ENCODE data around the gene BDKRB2. TPM values are rescaled to one million over a fixed set of nuclear protein-coding genes. Genes with fewer than 3 reads are reported as not detected.

The BDKRB2 gene
- 0.06 TPM in 1 of 2 replicates, not detected in the other for total RNA-seq (2014; rRNA removed)
- polyA plus RNA-seq (2012) = 0.16 TPM

DNA sequence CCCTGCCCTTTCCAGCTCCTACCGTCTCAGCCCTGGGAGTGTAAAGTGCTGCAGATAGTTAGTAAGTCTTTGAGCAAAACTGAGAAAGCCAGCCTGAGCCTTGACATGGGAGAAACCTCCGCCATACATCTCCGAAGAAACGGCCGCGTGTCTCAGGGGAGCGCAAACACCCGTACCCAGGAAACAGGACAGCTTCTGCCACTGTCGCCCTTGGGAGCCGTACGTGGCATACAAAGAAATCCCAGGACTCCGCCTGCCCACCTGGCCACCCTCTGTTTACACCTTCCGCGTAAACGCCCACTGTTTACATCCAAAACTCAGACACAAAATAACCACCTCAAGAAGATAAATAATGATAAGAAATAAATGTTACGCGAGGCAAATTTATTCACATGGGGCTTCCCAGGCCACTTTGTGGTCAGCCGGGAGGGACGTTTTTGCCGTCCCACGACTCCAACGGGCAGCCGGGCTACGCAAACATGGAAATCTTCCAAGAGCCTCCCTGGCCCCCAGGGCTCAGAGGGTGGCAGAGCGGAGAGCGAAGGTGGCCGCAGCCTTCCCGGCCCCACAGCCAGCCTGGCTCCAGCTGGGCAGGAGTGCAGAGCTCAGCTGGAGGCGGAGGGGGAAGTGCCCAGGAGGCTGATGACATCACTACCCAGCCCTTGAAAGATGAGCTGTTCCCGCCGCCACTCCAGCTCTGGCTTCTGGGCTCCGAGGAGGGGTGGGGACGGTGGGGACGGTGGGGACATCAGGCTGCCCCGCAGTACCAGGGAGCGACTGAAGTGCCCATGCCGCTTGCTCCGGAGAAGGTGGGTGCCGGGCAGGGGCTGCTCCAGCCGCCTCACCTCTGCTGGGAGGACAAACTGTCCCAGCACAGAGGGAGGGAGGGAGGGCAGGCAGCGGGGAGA lies at the start of gene BDKRB2:
Gene BDKRB2, plus strand, starts transcription at position 689 of the 908 bp plus-strand sequence. CDS start 32,269 bp downstream, outside the sequence.
- DNase-seq (ENCODE audit: low read depth) = peak; percentile 48

DNA sequence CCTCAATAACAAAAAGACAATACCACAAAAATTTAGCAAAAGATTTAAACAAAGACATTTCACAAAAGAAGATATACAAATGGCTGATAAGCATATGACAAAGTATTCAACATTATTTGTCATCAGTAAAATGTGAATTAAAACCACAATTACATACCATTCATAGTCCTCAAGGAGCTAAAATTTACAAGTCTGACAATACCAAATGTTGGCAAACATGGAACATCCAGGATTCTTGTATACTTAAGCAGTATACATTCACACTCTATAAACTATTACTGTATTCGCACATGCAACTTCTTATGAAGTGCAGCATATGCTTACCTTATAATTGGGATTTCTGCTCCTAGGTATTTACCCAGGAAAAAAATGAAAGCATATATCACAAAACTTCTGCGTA lies 49.7 kb upstream of the BDKRB2 start:
- DNase-seq (ENCODE audit: low read depth) = no peak

- DNase-seq (ENCODE audit: low read depth) = no peak
Measured at GRCh38 chr14:96156804-96157760, 47.6 kb upstream of the BDKRB2 start.

DNA sequence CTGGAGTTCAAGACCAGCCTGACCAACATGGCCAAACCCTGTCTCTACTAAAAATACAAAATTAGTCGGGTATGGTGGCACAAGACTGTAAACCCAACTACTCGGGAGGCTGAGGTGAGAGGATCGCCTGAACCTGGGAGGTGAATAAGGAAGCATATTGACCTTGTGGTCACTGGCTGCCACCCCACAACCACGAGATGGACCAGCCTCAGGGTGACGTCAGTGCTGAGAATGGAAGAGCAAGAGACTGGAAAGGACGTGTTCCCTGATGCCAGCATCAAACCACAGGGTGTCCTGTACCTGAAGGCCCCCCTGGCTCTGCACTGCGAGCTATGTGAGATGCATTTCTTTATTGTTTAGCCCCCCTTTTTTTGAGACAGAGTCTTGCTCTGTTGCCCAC lies 45.9 kb upstream of the BDKRB2 start:
- no peak for DNase-seq (ENCODE audit: low read depth)

- DNase-seq (ENCODE audit: low read depth) = no peak
Measured at GRCh38 chr14:96160076-96160912, 44.3 kb upstream of the BDKRB2 start.

GRCh38 chr14:96160913-96161310 lies 43.7 kb upstream of the BDKRB2 start:
- no peak for DNase-seq (ENCODE audit: low read depth)

DNA sequence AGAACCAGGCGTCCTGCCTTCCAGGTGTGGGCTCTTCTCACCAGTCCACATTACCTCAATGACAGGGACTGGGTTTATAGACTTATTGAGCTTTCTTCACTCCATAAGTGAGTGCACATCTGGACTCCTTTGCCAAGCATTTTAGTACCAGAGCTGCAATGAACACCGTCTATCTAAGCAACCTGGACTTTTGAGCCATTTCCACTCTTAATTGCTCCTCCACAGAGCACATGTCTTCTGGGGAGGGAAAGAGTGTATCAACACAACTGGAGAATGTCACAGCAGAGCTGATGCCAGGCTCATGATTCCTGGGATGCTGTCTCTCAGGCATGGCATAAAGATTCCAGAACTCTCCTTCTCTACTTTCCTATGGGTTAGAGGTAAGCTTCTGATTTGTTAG lies 43.0 kb upstream of the BDKRB2 start:
- no peak for DNase-seq (ENCODE audit: low read depth)

GRCh38 chr14:96162265-96162664 lies 42.4 kb upstream of the BDKRB2 start:
- no peak for DNase-seq (ENCODE audit: low read depth)

- no peak for DNase-seq (ENCODE audit: low read depth)
Measured at GRCh38 chr14:96162741-96163140, 41.9 kb upstream of the BDKRB2 start.

GRCh38 chr14:96164861-96165490 lies 39.7 kb upstream of the BDKRB2 start:
- no peak for DNase-seq (ENCODE audit: low read depth)

- no peak for DNase-seq (ENCODE audit: low read depth)
Measured at GRCh38 chr14:96165493-96166436, 38.9 kb upstream of the BDKRB2 start.

GRCh38 chr14:96166461-96167223 lies 38.0 kb upstream of the BDKRB2 start:
- no peak for DNase-seq (ENCODE audit: low read depth)

DNA sequence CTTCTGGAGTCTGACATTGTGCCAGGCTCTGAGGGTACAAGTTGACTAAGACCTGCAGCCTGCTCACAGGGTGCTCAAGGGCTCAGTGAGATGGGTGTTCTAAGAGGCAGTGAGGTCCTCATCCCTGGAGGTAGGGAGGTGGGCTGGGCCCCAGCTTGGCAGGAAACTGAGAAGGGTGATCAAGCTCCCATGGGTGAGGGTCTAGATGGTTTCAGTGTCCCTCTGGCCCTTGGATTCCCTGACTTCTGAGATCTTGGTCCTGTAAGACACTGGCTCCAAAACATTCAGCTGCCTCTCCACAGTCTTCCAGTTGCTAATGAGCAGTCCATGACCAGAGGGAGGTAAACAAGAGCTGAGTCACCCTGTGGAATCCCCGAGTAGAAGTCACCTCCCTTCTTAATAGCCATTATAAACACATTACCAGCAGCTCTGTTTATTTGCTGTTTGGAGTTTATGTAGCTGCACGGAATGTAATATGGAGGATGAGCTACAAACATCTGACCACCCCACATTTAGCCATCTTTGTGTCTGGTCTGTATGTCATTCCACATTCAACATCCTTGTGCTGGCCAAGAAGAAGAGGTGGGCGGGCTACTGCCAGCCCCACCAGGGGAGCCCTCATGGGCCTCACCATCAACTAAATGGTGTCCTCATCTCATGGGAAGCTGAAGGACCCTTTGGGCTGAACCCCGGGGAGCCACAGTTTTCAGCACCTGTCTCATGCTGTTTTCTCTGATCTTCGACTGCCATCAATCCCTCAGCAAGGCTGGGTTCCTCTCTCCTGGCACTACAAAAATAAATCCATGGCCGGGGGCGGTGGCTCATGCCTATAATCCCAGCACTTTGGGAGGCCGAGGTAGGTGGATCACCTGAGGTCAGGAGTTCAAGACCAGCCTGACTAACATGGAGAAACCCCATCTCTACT lies 37.2 kb upstream of the BDKRB2 start:
- peak; percentile 34 for DNase-seq (ENCODE audit: low read depth)

GRCh38 chr14:96168581-96168980 lies 36.1 kb upstream of the BDKRB2 start:
- DNase-seq (ENCODE audit: low read depth) = no peak

DNA sequence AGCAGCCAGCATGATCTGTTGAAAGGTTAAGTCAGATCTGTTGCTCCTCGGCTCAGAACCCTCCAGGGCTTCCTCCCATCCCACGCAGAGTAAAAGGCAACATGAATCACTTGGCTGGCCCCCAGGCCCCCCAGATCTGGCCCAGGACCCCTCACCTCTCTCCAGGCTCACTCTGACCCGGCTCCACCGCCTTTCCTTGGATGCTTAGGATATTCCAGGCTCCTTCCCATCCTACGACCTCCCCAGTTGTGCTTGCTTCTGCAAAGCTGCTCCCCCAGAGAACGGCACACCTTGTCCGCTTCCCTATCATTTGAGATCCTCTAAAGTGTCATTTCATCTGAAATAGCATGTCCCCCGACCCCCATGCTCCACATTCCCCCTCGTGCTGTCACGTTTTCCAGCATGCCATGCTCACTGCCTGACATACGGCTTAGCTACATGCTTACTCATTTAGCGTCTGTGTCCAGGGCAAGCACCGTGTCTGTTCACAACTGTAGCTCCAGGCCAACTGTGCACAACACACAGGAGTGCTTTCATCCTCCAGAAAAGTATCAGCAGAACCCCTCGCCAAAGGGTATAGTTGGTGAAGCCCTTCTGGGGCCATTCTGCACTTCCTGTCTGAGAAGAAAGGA lies 33.6 kb upstream of the BDKRB2 start:
- no peak for DNase-seq (ENCODE audit: low read depth)

GRCh38 chr14:96173636-96174475 lies 30.8 kb upstream of the BDKRB2 start:
- DNase-seq (ENCODE audit: low read depth) = no peak
